Liver (tissue), 3 donors: Measurements from ENCODE around the gene LNX1.

ENCODE experiments used
- GABPA ChIP-seq, 2 donors: IDR thresholded peaks in 1 of 2; conservative IDR thresholded peaks in 1 of 2; 2 replicates each; pipeline ENCODE4 v1.6.1; 2016; ENCODE audit warnings: antibody characterized with exemption in 2 of 2, mild to moderate bottlenecking in 1 of 2, moderate library complexity in 1 of 2
- TAF1 ChIP-seq: conservative IDR thresholded peaks from 2 replicates; pipeline ENCODE4 v1.6.1; 2016; ENCODE audit warnings: antibody characterized with exemption, mild to moderate bottlenecking
- TF ChIP-seq, protein P1 (sequence below): fragments of 150-350 bp; IDR thresholded peaks from 2 replicates; pipeline ENCODE4 v1.5.1; 2017; ENCODE audit warnings: improper control_type of control experiment, low read depth, low read length; ENCODE audit not compliant: missing input control
- TF ChIP-seq, protein P2 (sequence below): IDR thresholded peaks from 2 replicates; pipeline ENCODE4 v1.6.1; 2016; ENCODE audit warnings: antibody characterized with exemption
- donor health status: healthy.
- donor health status: healthy.

DNA sequence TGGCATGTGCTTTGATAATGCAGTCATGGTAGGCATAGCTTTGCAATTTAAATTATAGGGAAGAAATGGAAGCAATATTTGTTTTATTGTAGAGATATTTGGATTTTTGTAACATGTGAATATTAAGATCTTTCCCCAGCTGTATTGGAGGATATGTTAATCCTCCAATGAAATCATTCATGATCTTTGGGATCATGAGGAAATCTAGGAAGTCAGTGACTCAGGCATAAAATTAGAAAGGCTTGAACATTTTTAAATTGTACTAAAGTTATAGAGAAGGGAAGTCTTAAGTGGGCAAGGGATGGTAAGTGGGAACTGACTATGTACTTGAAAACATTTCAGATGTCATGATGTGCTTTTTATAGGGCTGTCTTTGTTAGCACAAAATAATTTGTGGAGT is 167.0 kb downstream of the LNX1 start:
- TF ChIP-seq, protein P1, sequence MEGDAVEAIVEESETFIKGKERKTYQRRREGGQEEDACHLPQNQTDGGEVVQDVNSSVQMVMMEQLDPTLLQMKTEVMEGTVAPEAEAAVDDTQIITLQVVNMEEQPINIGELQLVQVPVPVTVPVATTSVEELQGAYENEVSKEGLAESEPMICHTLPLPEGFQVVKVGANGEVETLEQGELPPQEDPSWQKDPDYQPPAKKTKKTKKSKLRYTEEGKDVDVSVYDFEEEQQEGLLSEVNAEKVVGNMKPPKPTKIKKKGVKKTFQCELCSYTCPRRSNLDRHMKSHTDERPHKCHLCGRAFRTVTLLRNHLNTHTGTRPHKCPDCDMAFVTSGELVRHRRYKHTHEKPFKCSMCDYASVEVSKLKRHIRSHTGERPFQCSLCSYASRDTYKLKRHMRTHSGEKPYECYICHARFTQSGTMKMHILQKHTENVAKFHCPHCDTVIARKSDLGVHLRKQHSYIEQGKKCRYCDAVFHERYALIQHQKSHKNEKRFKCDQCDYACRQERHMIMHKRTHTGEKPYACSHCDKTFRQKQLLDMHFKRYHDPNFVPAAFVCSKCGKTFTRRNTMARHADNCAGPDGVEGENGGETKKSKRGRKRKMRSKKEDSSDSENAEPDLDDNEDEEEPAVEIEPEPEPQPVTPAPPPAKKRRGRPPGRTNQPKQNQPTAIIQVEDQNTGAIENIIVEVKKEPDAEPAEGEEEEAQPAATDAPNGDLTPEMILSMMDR = no peak
- TF ChIP-seq GABPA (IDR thresholded peaks at IDR 0.05 in 1 of 2, conservative IDR thresholded peaks at IDR 0.05 in 1 of 2) = no peak
- no peak for TF ChIP-seq TAF1
- TF ChIP-seq, protein P2, sequence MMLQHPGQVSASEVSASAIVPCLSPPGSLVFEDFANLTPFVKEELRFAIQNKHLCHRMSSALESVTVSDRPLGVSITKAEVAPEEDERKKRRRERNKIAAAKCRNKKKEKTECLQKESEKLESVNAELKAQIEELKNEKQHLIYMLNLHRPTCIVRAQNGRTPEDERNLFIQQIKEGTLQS = no peak
